ENCODE results near the gene GDPD5. TPM values are rescaled to one million over a fixed set of nuclear protein-coding genes. Genes with fewer than 3 reads are reported as not detected.
A peak's percentile ranks its signal among the peaks of the same experiment; 100 is the strongest.

The GDPD5 gene
- total and polyA plus RNA-seq, 4 experiments from 2014 or later: 11.0 to 160 (median 85.7) TPM

DNA sequence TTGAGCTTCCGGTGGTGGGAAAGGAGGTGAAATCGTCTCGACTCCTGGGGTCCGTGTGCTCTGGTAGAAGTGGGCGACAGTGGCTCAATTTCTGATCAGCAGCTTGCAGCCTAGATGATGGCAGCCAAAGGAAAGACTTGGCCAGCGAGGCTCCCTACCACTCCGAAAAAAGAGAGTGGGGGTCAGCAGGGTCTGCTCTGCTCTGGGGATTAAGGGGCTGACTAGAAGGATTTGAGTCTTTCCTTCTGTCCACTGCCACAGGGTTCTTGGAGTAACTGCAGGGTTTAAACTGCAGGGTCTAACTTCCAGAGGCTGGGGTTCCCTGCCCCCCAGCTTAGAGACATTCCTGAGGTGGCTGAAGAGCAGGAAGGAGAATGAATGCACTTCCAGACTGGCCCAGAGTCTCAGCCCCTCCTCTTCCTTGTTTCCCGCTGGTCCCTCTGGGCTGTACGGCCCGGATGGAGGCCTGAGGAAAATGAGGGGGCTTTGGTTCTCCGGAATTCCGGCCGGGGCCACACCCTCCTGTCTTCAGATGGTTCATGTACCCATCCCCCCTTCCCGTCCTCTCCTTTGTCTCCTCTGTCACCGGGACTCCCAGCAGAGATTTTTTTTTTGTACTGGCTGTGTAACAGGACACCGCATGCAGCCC is 37.2 kb upstream of the GDPD5 start:
- peaks cover 12 to 49% (median 33%) of the 10 kb centered on the region in 4 donors for H3K4me1 Mint-ChIP-seq
- no peaks in the 10 kb centered on the region for H3K27me3 Mint-ChIP-seq
- H3K36me3 Mint-ChIP-seq: peaks cover 0 to 20% of the 10 kb centered on the region in 2 donors
- Histone ChIP-seq H3K27me3 (ENCODE audit: insufficient read depth, low read length) (no peaks in the 10 kb centered on the region), H3K27ac (ENCODE audit: low read depth, low read length) (peak overlapping the region; percentile 71), H3K4me3 (ENCODE audit: low read length in 2 of 2) (peak overlapping the region; percentile 86 to 96), H3K36me3 (ENCODE audit: insufficient read depth, low read length) (no peaks in the 10 kb centered on the region), H3K4me1 (ENCODE audit: insufficient read depth, low read length) (peaks cover 20% of the 10 kb centered on the region), H3K9me3 (ENCODE audit: control insufficient read depth in 1 of 2, low read length in 2 of 2) (no peaks in the 10 kb centered on the region)
- peak overlapping the region; percentile 93 to 99 (median 99) for H3K4me3 Mint-ChIP-seq
- H3K9me3 Mint-ChIP-seq: no peaks in the 10 kb centered on the region
- ChIA-PET CTCF (ENCODE audit: partially characterized antibody) (interaction anchor here (1.2 kb wide), 1 partner anchor 15 kb away, joined by 3 read pairs; no protein-coding TSS in a partner anchor), POLR2A (ENCODE audit: partially characterized antibody) (interaction anchor here (1.3 to 3.0 kb wide), 9 partner anchors 9 to 287 kb away, joined by 3 to 15 read pairs (median 4); no protein-coding TSS in a partner anchor)
- no peak for DNase-seq
- peak overlapping the region; percentile 91 to 98 (median 96) for H3K27ac Mint-ChIP-seq
- intact Hi-C loops (cut with micrococcal nuclease): loop anchor here (1.0 to 2.0 kb wide), 2 partner anchors 20 to 36 kb away; no protein-coding TSS in a partner anchor

DNA sequence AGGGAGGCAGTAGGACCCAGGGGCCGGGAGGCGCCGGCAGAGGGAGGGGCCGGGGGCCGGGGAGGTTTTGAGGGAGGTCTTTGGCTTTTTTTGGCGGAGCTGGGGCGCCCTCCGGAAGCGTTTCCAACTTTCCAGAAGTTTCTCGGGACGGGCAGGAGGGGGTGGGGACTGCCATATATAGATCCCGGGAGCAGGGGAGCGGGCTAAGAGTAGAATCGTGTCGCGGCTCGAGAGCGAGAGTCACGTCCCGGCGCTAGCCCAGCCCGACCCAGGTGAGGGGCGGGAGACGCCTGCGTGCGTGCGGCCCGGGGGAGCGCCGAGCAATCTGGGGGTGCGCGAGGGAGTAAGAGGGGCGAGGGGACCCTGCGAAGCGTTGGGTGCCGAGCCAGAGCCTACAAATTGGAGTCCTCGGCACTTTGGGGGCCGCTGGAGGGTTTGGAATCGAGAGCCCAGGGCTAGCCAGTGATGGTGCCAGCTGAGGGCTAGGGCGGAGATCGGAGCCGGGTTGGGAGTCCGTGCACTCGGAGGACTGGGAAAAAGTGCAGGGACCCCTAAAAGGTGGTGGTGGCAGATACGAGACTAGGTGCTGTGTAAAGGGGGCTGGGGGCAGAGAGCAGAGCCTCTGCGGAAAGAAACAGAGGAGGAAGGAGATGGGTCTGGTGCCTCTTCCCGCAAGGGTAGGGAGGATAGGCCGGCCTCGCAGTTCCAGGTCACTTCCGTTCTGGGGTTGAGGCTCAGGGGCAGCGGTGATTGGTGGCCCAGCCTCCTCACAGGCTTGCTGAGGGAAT is 36.5 kb upstream of the GDPD5 start, which contains the start of gene SERPINH1:
Gene SERPINH1 (plus strand): TSS at position 206 of the 788 bp plus-strand sequence. CDS start 4,097 bp downstream, outside the sequence.
- Mint-ChIP-seq H3K4me1 (peaks cover 12 to 49% (median 33%) of the 10 kb centered on the region in 4 donors), H3K27ac (peak within 1 kb of the TSS; percentile 91 to 98 (median 96)), H3K4me3 (peak within 1 kb of the TSS; percentile 93 to 99 (median 99)), H3K27me3 (no peaks in the 10 kb centered on the region), H3K9me3 (no peaks in the 10 kb centered on the region), H3K36me3 (peaks cover 0 to 16% of the 10 kb centered on the region in 2 donors)
- Histone ChIP-seq H3K9me3 (ENCODE audit: control insufficient read depth in 1 of 2, low read length in 2 of 2) (no peaks in the 10 kb centered on the region), H3K36me3 (ENCODE audit: insufficient read depth, low read length) (no peaks in the 10 kb centered on the region), H3K4me3 (ENCODE audit: low read length in 2 of 2) (peak within 1 kb of the TSS; percentile 86 to 96), H3K27ac (ENCODE audit: low read depth, low read length) (peak within 1 kb of the TSS; percentile 71), H3K4me1 (ENCODE audit: insufficient read depth, low read length) (peaks cover 20% of the 10 kb centered on the region), H3K27me3 (ENCODE audit: insufficient read depth, low read length) (no peaks in the 10 kb centered on the region)
- intact Hi-C loops (cut with micrococcal nuclease): loop anchor here (1.0 to 2.0 kb wide), 2 partner anchors 21 to 35 kb away; no protein-coding TSS in a partner anchor
- peak; percentile 43 to 67 (median 49) for DNase-seq
- ChIA-PET CTCF (ENCODE audit: partially characterized antibody) (interaction anchor here (1.2 to 1.4 kb wide), 2 partner anchors 13 to 16 kb away, joined by 3 read pairs; no protein-coding TSS in a partner anchor), POLR2A (ENCODE audit: partially characterized antibody) (interaction anchor here (1.0 to 3.0 kb wide), 10 partner anchors 9 to 286 kb away, joined by 3 to 15 read pairs (median 4); no protein-coding TSS in a partner anchor)

DNA sequence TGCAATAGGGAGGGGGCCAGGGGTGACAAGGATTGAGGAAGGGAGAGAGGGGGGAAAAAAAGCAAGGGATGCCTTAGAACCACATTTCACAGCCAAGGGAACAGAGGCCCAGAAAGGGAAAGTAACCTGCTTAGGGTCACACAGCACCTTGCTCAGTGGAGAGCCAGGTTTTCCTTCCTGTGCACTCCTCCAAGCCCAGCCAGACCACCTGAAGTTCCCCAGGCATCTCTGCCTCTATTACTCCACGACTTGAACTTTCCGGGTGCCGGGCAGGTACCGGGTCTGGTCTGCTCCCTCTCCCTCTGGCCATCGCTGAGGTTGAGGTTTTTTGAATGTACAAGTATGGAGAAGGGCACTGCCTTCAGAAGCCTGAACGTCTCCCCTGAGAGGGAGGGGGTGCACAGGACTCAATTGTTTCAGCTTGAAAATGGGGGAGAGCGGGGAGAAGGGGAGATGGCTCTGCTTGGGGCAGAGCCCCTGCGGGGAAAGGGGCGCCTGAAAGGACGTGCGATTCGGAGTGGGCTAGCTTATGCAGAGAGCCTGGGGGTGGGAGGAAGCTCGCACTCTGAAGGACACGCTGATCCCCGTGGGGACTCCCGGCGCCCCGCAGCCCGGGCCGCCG is 35.8 kb upstream of the GDPD5 start:
- ChIA-PET CTCF (ENCODE audit: partially characterized antibody) (interaction anchor here (1.2 to 1.7 kb wide), 5 partner anchors 8 to 16 kb away, joined by 3 to 4 read pairs (median 3); no protein-coding TSS in a partner anchor), POLR2A (ENCODE audit: partially characterized antibody) (interaction anchor here (0.6 to 3.0 kb wide), 10 partner anchors 8 to 319 kb away, joined by 3 to 15 read pairs (median 4); no protein-coding TSS in a partner anchor)
- H3K4me1 ChIP-seq (ENCODE audit: insufficient read depth, low read length): peaks cover 20% of the 10 kb centered on the region
- intact Hi-C loops (cut with micrococcal nuclease): loop anchor here (1.0 to 2.0 kb wide), 2 partner anchors 22 to 35 kb away; no protein-coding TSS in a partner anchor
- H3K9me3 ChIP-seq (ENCODE audit: control insufficient read depth in 1 of 2, low read length in 2 of 2): no peaks in the 10 kb centered on the region
- peaks cover 12 to 49% (median 33%) of the 10 kb centered on the region in 4 donors for H3K4me1 Mint-ChIP-seq
- no peaks in the 10 kb centered on the region for H3K27me3 Mint-ChIP-seq
- no peak for DNase-seq
- H3K4me3 ChIP-seq (ENCODE audit: low read length in 2 of 2): peak overlapping the region; percentile 86 to 96
- no peaks in the 10 kb centered on the region for H3K9me3 Mint-ChIP-seq
- peaks cover 0 to 14% of the 10 kb centered on the region in 2 donors for H3K36me3 Mint-ChIP-seq
- H3K4me3 Mint-ChIP-seq: peak overlapping the region; percentile 93 to 99 (median 99)
- H3K27ac ChIP-seq (ENCODE audit: low read depth, low read length): peak overlapping the region; percentile 71
- H3K27ac Mint-ChIP-seq: peak overlapping the region; percentile 91 to 98 (median 96)
- H3K36me3 ChIP-seq (ENCODE audit: insufficient read depth, low read length): no peaks in the 10 kb centered on the region
- H3K27me3 ChIP-seq (ENCODE audit: insufficient read depth, low read length): no peaks in the 10 kb centered on the region

GRCh38 chr11:75560644-75561043 is 34.9 kb upstream of the GDPD5 start:
- H3K9me3 ChIP-seq (ENCODE audit: control insufficient read depth in 1 of 2, low read length in 2 of 2): no peaks in the 10 kb centered on the region
- no peak for DNase-seq
- Mint-ChIP-seq H3K4me3 (peak overlapping the region; percentile 38 to 99 (median 94)), H3K27ac (peak overlapping the region in 2 of 7 donors; percentile 42 to 91), H3K36me3 (peaks cover 0 to 12% of the 10 kb centered on the region in 2 donors), H3K27me3 (no peaks in the 10 kb centered on the region), H3K4me1 (peaks cover 10 to 44% (median 29%) of the 10 kb centered on the region in 4 donors), H3K9me3 (no peaks in the 10 kb centered on the region)
- H3K4me1 ChIP-seq (ENCODE audit: insufficient read depth, low read length): peaks cover 20% of the 10 kb centered on the region
- no peak overlapping the region for H3K27ac ChIP-seq (ENCODE audit: low read depth, low read length)
- H3K4me3 ChIP-seq (ENCODE audit: low read length in 2 of 2): no peak overlapping the region
- POLR2A ChIA-PET (ENCODE audit: partially characterized antibody): interaction anchor here (3.0 kb wide), 1 partner anchor 284 kb away, joined by 15 read pairs; no protein-coding TSS in a partner anchor
- no peaks in the 10 kb centered on the region for H3K36me3 ChIP-seq (ENCODE audit: insufficient read depth, low read length)
- H3K27me3 ChIP-seq (ENCODE audit: insufficient read depth, low read length): no peaks in the 10 kb centered on the region
- CTCF ChIA-PET (ENCODE audit: partially characterized antibody): interaction anchor here (0.9 to 1.7 kb wide), 5 partner anchors 9 to 18 kb away, joined by 3 to 4 read pairs (median 4); no protein-coding TSS in a partner anchor
- intact Hi-C loops (cut with micrococcal nuclease): no loop called here

- no peak overlapping the region for H3K27ac ChIP-seq (ENCODE audit: low read depth, low read length)
- Mint-ChIP-seq H3K27me3 (no peaks in the 10 kb centered on the region), H3K4me1 (peaks cover 10 to 33% (median 23%) of the 10 kb centered on the region in 4 donors), H3K36me3 (peaks cover 0 to 12% of the 10 kb centered on the region in 2 donors), H3K4me3 (no peak overlapping the region), H3K9me3 (no peaks in the 10 kb centered on the region), H3K27ac (peak overlapping the region in 3 of 7 donors; percentile 25 to 72 (median 63))
- ChIA-PET CTCF (ENCODE audit: partially characterized antibody) (interaction anchor here (0.9 to 1.4 kb wide), 3 partner anchors 11 to 18 kb away, joined by 3 to 4 read pairs (median 3); no protein-coding TSS in a partner anchor), POLR2A (ENCODE audit: partially characterized antibody) (no interaction called here)
- H3K27me3 ChIP-seq (ENCODE audit: insufficient read depth, low read length): no peaks in the 10 kb centered on the region
- no peaks in the 10 kb centered on the region for H3K36me3 ChIP-seq (ENCODE audit: insufficient read depth, low read length)
- intact Hi-C loops (cut with micrococcal nuclease): no loop called here
- peaks cover 20% of the 10 kb centered on the region for H3K4me1 ChIP-seq (ENCODE audit: insufficient read depth, low read length)
- no peaks in the 10 kb centered on the region for H3K9me3 ChIP-seq (ENCODE audit: control insufficient read depth in 1 of 2, low read length in 2 of 2)
- no peak for DNase-seq
- no peak overlapping the region for H3K4me3 ChIP-seq (ENCODE audit: low read length in 2 of 2)
These were observed 33.5 kb upstream of the GDPD5 start for GRCh38 chr11:75558939-75559843.

All from CD4-positive, alpha-beta memory T cell (primary cell).